ENCODE results near the gene CBLL2.

DNA sequence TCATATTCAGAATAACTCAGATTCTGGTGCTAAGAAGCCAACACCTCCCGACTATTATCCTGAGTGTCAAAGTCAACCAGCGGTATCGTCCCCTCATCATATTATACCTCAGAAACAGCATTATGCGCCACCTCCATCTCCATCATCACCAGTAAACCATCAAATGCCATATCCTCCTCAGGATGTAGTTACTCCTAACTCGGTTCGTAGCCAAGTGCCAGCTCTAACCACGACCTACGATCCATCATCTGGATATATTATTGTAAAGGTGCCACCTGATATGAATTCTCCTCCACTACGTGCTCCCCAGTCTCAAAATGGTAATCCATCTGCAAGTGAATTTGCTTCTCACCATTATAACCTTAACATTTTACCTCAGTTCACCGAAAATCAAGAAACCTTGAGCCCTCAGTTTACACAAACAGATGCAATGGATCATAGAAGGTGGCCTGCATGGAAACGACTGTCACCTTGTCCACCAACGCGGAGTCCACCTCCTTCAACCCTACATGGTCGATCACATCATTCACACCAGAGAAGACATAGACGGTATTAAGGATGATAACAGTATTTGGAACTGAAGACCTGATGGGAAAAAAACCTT, 1.1 kb downstream of the CBLL2 start:
- TF ChIP-seq, protein P1, sequence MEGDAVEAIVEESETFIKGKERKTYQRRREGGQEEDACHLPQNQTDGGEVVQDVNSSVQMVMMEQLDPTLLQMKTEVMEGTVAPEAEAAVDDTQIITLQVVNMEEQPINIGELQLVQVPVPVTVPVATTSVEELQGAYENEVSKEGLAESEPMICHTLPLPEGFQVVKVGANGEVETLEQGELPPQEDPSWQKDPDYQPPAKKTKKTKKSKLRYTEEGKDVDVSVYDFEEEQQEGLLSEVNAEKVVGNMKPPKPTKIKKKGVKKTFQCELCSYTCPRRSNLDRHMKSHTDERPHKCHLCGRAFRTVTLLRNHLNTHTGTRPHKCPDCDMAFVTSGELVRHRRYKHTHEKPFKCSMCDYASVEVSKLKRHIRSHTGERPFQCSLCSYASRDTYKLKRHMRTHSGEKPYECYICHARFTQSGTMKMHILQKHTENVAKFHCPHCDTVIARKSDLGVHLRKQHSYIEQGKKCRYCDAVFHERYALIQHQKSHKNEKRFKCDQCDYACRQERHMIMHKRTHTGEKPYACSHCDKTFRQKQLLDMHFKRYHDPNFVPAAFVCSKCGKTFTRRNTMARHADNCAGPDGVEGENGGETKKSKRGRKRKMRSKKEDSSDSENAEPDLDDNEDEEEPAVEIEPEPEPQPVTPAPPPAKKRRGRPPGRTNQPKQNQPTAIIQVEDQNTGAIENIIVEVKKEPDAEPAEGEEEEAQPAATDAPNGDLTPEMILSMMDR (IDR thresholded peaks at IDR 0.05) = no peak
- no peak for TF ChIP-seq POLR2A (IDR thresholded peaks at IDR 0.05)
- TF ChIP-seq EP300 (IDR thresholded peaks at IDR 0.05) = no peak

Data from ovary (tissue), 3 donors.